Neural cell (in vitro differentiated cells): Measurements from ENCODE around the gene FRMD4A.

Experiments
- EP300 ChIP-seq: fragments of 450-650 bp; conservative IDR thresholded peaks from 2 replicates; pipeline ENCODE4 v1.6.1; 2014; ENCODE audit warnings: antibody characterized with exemption, mild to moderate bottlenecking, moderate library complexity; ENCODE audit not compliant: poor library complexity, severe bottlenecking
- EZH2 ChIP-seq: fragments of 200-600, 300-800 bp; shearing (Covaris generic), sonication (generic); IDR thresholded peaks from 2 replicates; pipeline ENCODE4 v1.6.1; 2014; ENCODE audit warnings: antibody characterized with exemption, low read length, borderline replicate concordance, mild to moderate bottlenecking; ENCODE audit not compliant: insufficient read depth, poor library complexity, severe bottlenecking
- POLR2AphosphoS5 ChIP-seq: IDR thresholded peaks from 2 replicates; pipeline ENCODE4 v1.6.1; 2012
- RAD21 ChIP-seq: fragments of 450-650 bp; conservative IDR thresholded peaks from 2 replicates; pipeline ENCODE4 v1.6.1; 2014; ENCODE audit warnings: antibody characterized with exemption, mild to moderate bottlenecking, moderate library complexity
- SMC3 ChIP-seq: fragments of 450-650 bp; conservative IDR thresholded peaks from 2 replicates; pipeline ENCODE4 v1.6.1; 2014; ENCODE audit warnings: antibody characterized with exemption, mild to moderate bottlenecking, moderate library complexity; ENCODE audit not compliant: poor library complexity
- TAF1 ChIP-seq: IDR thresholded peaks from 2 replicates; pipeline ENCODE4 v1.6.1; 2012; ENCODE audit warnings: low read depth
- TF ChIP-seq, protein P1 (sequence below): fragments of 450-650 bp; IDR thresholded peaks from 2 replicates; pipeline ENCODE4 v1.5.1; 2014; ENCODE audit warnings: antibody characterized with exemption, mild to moderate bottlenecking, moderate library complexity; ENCODE audit not compliant: poor library complexity, severe bottlenecking
- TF ChIP-seq, protein P2 (sequence below): IDR thresholded peaks from 2 replicates; pipeline ENCODE4 v1.6.1; 2012; ENCODE audit warnings: borderline replicate concordance

DNA sequence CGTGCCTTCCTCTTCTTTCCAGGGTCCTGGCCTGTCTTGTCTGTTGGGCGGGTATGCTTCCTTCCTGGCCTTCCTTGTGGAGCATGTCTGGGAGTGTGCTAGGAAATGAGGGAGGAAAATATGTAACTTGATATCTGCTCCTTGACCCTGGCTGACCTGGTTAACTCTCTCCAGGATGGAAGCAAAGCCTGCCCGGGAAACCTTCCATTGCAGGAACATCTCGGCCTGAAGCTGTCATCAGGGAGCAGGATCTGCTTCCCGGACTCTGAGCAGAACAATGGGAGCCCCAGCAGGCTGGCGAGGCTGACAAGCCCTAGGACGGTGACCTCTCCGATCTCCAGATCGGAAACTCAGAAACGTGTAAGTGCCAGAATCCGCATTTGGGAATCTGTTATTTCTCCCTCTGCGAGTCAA lies 340.3 kb downstream of the FRMD4A start:
- TF ChIP-seq, protein P1, sequence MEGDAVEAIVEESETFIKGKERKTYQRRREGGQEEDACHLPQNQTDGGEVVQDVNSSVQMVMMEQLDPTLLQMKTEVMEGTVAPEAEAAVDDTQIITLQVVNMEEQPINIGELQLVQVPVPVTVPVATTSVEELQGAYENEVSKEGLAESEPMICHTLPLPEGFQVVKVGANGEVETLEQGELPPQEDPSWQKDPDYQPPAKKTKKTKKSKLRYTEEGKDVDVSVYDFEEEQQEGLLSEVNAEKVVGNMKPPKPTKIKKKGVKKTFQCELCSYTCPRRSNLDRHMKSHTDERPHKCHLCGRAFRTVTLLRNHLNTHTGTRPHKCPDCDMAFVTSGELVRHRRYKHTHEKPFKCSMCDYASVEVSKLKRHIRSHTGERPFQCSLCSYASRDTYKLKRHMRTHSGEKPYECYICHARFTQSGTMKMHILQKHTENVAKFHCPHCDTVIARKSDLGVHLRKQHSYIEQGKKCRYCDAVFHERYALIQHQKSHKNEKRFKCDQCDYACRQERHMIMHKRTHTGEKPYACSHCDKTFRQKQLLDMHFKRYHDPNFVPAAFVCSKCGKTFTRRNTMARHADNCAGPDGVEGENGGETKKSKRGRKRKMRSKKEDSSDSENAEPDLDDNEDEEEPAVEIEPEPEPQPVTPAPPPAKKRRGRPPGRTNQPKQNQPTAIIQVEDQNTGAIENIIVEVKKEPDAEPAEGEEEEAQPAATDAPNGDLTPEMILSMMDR = no peak
- TF ChIP-seq POLR2AphosphoS5 = no peak
- TF ChIP-seq EZH2 = no peak
- no peak for TF ChIP-seq EP300
- TF ChIP-seq TAF1 = no peak
- TF ChIP-seq, protein P2, sequence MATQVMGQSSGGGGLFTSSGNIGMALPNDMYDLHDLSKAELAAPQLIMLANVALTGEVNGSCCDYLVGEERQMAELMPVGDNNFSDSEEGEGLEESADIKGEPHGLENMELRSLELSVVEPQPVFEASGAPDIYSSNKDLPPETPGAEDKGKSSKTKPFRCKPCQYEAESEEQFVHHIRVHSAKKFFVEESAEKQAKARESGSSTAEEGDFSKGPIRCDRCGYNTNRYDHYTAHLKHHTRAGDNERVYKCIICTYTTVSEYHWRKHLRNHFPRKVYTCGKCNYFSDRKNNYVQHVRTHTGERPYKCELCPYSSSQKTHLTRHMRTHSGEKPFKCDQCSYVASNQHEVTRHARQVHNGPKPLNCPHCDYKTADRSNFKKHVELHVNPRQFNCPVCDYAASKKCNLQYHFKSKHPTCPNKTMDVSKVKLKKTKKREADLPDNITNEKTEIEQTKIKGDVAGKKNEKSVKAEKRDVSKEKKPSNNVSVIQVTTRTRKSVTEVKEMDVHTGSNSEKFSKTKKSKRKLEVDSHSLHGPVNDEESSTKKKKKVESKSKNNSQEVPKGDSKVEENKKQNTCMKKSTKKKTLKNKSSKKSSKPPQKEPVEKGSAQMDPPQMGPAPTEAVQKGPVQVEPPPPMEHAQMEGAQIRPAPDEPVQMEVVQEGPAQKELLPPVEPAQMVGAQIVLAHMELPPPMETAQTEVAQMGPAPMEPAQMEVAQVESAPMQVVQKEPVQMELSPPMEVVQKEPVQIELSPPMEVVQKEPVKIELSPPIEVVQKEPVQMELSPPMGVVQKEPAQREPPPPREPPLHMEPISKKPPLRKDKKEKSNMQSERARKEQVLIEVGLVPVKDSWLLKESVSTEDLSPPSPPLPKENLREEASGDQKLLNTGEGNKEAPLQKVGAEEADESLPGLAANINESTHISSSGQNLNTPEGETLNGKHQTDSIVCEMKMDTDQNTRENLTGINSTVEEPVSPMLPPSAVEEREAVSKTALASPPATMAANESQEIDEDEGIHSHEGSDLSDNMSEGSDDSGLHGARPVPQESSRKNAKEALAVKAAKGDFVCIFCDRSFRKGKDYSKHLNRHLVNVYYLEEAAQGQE = no peak
- no peak for TF ChIP-seq RAD21
- TF ChIP-seq SMC3 = no peak
